ENCODE data around the gene FBXW5.

FBXW5 gene

DNA sequence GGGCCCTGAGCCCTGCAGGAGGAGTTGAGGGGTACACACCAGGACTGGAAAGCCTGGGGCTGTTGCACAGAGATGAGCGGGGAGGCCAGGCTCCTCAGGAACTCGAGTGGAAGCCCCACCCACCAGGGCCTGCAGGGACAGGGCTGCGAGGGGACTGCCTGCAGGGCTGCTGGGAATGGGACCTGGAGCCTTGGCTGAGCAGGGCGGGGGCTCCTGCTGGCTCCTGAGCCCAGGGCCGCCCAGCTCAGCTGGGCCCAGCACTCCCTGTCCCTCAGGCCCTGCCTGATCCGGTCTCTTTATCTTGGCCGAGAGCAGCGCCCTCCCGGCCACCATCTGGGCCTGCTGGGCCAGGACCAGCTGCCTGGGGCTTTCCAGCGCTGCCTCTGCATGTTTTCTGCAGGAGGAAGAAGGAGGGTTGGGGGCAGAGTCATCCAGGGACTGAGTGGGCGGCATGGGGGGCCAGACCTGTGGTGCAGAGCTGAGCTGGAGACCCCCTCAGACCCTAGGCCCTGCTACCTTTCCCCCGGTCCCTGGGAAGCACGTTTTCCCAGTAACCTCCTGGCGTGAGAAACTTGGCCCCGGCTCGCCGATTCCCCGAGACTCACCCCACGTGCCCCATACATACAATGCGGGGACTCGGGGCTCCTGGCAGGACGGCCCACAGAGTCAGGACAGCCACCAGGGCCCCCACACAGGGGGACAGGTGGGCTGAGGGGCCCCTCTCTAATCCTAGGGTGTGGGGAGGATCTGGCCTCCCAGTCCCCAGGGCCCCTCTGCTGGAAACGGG lies 16.9 kb upstream of the FBXW5 start:
- no peak for DNase-seq (ENCODE audit: low spot score)

DNA sequence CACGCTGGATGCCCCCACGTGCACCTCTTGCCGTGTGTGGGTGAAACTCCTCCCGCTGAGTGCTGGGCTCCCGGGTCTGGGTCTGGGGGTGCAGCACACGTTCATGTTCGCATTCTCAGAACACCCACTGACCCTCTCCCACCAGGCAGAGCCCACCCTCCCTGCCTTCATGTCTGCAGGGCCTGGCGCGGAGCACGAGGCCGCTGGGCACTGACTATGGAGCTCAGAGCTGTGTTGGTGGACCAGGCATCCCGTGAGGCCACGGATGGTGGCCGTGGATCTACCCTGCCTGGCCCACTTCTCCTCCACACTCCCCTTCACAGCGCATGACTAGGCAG lies 16.4 kb upstream of the FBXW5 start:
- no peak for DNase-seq (ENCODE audit: low spot score)

DNA sequence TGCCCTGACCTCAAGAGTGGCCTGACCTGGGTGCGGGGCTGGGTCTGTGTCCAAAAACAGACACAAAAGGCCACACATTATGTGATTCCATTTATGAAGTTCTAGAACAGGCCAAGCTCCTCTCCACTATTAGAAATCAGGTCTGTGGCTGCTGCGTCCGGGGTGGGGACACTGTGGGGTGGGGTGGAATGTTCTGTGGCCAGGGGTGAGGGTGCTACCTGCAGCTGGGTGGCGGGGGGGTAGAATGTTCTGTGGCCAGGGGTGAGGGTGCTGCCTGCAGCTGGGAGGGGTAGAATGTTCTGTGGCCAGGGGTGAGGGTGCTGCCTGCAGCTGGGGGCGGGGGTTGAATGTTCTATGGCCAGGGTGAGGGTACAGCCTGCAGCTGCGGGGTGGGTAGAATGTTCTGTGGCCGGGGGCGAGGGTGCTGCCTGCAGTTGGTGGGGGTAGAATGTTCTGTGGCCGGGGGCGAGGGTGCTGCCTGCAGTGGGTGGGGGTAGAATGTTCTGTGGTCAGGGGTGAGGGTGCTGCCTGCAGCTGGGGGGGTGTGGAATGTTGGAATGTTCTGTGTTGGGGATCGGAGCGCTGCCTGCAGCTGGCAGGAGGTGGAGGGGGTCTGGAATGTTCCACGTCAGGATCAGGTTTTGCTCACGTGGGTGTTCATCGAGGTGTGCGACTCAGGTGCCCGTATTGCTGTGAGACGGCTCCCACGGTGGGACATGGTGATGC lies 15.8 kb upstream of the FBXW5 start:
- DNase-seq (ENCODE audit: low spot score) = no peak

DNA sequence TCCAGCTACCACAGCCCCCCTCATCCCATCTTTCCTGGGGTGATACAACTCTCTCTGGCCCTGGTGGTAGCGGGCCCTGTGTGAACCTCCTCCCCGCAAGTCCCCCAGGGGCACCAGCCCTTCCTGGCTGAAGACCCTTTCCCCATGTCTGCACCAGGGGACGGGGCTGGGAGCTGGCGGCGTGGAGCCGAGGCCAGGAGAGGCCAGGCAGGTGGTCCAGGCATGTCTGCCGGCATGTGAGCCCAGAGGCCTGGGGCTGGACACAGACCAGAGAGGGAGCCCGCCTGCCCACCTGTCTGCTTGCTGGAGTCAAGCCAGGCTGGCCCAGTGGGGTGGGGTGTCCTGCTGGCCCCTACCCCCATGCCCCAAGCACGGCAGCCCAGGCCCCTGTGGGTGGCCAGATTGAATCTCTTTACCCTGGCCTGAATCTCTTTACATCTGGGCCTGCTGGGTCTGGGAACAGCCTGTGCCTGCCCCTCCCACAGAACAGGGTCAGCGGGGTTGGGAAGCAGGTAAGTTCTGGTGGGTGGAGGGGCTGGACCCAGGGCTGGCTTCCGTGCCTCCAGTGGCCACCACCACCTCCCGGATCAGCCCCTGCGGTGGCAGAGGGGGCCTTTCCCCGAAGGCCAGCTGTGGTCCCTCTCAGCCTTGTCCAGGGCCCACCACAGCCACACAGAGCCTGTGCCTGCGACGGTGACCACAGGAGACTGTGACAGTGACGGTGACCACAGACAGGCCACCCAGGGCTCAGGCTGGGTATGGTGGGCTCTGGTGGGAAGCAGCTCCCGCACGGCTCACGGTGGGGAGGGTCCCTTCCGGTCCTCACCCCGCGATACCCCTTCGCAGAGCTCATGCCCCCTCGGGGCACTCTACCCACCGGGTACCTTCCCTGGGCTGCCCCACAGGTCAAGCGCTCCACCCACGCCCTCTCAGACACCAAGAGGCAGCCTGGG lies 14.6 kb upstream of the FBXW5 start:
- DNase-seq (ENCODE audit: low spot score) = no peak

DNA sequence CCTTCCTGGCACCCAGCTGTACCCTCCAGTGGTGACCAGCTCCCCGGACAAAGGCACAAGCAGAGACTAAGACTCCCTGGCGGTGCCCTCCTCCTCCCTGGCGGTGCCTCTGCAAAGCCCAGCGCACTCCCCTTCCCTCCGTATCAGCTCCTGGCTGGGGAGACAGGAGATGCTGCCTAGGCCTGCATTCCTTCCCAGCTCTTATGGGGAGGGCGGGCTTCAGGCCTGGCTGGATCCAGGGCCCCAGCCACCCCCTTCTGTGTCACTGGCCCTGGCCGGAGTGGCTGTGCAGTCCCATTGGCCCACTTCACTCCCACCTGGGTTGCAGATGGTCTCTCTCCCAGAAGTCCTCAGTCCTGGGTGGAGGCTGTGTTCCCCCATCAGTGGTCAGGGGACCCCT lies 13.9 kb upstream of the FBXW5 start:
- no peak for DNase-seq (ENCODE audit: low spot score)

DNA sequence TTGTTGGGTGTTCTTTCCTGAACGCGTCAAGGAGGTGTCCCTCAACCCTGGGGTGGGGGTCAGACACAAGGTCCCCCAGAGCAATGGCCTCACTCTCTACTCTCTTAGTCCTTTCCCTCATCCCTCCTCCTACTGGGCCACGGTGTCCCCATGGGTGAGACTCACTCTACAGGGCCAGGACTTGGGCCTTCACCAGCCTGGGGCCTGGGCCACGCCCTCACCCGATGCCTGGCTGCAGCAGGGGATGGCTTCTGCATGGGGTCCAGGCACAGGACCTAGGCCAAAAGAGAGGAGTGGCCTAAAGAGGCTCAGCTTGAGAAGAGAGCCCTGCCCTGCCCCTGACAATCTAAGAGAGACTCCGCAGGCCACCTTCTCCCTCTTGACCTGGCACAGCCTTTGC lies 13.4 kb upstream of the FBXW5 start:
- no peak for DNase-seq (ENCODE audit: low spot score)

DNA sequence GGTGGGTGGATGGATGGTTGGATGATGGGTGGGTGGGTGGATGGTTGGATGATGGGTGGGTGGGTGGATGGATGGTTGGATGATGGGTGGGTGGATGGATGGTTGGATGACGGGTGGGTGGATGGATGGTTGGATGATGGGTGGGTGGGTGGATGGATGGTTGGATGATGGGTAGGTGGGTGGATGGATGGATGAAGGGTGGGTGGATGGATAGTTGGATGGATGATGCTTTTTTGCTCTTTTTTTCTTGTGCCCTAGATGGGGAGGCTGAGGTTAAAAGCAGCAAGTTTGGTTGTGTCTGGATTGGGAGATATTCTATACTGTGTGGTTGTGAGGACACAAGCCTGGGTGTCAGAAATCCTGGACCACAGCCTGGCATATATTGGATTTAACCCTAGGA lies 12.9 kb upstream of the FBXW5 start:
- no peak for DNase-seq (ENCODE audit: low spot score)

DNA sequence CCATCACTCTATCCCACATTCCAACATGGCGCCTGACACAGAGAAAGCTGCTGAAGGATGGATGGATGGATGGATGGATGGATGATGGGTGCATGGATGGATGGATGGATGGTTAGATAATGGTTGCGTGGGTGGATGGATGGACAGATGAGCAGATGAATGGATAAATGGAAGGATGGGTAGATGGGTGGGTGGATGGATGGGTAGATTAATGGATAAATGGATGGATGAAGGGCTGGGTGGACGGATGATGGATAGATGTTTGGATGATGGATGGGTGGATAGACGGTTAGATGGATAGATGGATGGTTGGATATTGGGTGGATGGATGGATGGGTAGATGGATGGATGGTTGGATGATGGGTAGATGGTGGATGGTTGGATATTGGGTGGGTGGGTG lies 12.1 kb upstream of the FBXW5 start:
- no peak for DNase-seq (ENCODE audit: low spot score)

DNA sequence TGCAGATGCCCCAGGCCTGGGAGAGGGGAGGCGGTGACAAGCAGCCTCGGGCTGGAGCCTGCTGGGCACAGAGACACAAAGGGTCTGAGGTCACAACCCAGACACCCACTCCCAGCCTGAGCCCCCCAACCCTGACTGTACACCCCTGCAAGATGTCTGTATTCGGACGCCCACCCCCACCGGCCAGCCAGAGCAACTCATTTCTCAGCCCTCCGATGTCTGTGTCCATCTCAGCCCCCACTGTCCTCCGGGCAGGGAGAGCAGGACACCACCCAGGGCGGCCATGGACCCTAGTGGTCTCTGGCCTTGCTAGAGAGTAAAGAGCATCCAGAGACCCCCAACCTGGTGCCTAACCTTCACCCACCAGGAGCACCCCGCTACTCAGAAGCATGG lies 11.4 kb upstream of the FBXW5 start:
- DNase-seq (ENCODE audit: low spot score) = no peak

DNA sequence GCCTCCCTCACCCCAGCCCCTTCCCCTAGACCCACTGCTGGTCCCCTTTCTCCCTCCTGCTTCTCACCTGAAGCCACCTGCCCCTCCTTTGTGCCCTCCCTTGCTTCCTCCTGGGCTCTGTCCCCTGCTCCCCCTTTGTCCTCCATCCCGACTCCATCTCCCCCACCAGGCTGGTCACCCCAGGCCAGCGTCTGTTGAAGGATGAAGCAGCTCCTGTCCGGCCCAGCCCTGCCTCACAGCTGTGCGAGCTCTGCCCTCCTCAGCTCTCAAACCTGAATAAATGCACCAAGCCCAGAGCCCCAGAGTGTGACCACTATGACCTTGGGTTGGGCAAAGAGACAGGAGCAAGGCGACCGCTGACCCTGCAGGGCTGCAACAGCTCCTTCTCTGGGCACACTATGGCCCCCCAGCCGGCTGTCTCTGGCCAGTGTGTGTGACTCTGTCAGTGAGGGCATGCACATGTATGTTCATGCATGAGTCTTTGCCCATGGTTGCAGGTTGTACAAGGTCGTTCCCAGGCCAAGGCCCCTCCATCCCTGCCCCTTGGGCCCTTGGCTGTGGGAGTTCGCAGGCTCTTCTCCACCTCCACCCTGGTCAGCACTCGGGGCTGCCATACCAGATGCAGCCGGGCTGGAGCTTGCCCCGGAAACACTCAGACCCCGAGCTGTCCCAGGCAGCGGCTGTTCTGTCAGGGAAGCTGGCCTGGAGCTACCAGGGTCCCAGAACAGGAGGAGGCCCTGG lies 10.8 kb upstream of the FBXW5 start:
- DNase-seq (ENCODE audit: low spot score) = no peak

DNA sequence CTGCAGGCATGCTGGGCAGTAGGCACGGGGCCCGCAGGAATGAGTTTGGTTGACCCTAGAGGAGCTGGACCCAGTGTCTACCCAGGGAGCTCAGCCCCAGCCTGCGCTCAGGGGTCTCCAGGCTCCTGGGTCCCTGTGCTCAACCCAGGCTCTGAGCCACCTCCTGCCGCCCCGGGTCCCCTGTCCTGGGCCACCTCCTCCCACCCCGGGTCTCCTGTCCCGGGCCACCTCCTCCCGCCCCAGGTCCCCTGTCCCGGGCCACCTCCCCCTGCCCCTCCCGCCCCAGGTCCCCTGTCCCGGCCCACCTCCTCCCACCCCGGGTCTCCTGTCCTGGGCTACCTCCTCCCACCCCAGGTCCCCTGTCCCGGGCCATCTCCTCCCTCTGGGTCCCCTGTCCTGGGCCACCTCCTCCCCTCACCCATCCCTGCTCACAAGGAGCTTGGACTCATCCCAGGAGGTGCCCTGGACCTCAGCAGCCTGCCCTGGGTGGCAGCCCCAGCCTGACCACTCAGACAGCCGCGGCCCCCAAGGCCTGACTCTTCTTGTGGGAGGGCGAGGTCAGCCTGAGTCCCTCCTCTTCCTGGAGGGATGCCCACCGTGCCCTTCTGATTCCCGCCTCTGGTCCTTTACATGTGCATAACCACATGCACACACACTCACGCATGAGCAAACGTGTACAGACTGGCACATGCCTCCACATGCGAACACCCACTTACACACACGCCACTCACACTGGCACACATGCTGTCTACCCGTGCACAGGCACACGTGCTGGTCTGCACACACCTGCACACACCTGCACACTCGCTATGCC lies 9.9 kb upstream of the FBXW5 start:
- DNase-seq (ENCODE audit: low spot score) = no peak

DNA sequence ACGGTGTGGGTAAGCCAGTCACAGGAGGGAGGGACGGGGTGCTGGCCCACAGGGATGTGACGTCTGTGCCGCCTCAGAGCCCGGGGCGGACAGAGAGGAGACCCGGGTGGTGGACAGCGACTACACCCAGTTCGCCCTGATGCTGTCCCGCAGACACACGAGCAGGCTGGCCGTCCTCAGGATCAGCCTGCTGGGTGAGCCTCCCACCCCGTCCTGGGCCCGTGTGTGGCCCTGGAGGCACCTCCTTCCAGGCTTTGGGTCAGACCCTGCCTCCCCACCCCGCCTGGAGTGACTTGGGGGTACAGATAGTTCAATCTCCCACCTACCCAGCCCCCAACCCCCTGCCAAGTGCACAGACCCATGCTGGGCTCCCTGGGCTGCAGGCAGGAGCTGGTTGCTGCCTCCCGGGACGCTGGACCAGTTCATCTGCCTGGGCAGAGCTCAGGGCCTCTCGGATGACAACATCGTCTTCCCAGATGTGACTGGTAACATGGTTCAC lies 9.3 kb upstream of the FBXW5 start:
- no peak for DNase-seq (ENCODE audit: low spot score)

DNA sequence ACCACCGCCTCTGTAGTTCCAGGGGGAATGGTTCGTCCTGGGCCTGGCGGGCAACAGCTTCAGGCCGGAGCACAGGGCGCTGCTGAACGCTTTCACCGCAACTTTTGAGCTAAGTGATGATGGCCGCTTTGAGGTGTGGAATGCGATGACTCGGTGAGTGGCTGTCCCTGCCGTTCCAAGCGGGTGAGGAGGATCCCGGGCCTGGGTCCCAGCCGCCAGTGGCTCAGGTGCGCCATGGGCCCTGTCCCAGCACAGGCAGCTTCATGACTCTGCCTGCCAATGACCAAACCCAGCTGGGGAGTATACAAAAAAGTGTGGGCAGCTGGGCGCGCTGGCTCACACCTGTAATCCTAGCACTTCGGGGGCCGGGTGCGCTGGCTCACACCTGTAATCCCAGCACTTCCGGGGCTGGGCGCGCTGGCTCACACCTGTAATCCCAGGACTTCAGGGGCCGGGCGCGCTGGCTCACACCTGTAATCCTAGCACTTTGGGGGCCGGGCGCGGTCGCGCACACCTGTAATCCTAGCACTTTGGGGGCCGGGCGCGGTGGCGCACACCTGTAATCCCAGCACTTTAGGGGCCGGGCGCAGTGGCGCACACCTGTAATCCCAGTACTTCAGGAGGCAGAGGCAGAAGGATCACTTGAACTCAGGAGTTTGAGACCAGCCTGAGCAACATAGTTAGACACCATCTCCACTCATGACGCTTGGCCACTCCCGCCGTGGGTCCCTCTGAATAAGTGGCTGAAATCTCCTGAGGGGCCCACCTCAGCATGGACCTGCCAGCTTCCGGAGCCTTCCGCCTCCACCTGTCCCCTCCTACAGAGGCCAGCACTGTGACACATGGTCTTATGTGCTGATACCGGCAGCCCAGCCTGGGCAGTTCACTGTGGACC lies 8.6 kb upstream of the FBXW5 start:
- no peak for DNase-seq (ENCODE audit: low spot score)

DNA sequence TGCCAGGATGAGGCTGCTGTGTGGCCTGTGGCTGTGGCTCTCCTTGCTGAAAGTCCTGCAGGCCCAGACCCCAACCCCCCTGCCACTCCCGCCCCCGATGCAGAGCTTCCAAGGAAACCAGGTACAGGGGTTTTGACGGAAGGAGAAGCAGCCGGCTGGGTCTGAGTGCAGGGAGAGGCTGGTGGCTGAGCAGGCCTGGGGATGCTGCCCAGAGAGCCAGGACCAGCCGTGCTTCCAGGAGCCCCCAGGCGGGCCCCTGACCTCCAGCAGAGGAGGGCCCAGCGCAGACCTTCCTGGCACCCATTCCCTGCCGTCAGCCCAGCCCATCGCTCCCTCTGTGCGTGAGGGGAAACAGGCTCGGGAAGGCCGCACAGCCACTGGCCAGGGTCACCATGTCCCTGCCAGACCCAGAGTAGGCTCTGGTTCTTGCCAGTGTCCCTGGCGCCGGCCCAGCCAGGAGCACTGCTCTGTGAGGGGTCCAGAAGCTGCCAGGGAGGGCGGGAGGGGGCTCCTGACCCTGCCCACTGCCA lies 7.8 kb upstream of the FBXW5 start:
- no peak for DNase-seq (ENCODE audit: low spot score)

DNA sequence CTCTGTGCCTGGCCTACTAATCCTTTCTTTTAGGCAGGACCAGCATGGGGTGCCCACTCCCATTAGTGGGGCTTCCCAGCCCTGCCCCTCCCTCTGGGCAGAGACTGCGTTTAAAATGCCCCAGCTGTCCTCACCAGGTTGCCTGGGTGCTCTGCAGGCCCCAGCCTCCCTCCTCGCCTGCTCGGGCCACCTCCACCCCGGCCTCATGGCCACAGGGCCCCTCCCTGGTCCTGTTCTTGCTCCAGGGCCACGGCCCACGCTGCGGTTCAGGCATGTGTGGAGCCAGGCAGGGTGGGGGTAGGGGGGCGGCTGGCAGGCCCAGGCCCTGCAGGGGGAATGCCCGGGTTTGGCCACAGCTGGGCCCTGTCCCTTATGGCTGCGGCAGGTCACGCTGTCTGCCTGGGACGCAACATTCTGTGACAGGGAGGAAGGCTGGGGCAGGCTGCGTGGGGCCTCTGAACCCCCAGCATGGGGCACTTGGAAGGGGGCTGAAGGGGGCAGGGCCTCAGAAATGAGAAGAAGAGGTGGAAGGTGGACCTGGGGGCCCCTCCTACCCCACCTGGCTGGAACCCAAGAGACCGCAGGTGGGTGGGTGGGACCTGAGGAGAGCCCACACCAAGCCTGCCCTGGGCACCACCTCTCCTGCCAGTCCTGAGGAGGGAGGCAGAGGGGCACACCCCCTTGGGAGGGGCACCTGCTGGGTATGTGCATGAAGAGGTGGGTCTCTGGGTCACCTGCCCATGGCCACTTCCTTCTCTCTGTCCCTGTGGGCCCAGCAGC lies 7.2 kb upstream of the FBXW5 start, which contains the start of gene LCN12:
LCN12 (plus strand) TSS at position 733 of the 780 bp plus-strand sequence. CDS start 55 bp downstream, outside the sequence.
- DNase-seq (ENCODE audit: low spot score) = no peak

DNA sequence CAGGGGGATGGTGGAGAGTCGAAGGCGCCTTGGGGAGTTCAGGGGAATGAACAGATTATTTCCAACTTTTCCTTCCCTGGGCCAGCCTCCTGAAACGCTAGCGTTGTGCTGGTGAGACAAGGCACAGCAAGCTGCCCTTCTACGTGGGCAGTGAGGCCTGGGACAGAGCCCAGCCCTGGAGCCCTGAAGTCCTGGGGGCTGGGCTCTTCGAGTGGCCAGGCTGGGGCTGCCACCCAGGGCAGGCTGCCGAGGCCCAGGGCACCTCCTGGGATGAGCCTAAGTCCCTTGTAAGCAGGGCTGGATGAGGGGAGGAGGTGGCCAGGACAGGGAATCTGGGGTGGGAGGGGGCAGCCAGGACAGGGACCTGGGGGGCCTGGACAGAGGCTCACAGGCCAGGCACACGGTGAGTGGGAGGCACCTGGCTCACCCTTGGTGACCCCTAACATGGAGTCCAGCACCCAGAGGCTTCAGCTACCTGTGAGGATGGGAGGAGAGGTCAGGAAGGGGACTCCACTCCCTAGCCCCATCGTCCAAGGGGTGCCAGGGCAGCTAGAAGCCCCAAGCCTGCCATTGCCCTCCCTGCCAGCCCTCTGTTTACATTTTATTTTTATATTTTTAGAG lies 6.2 kb upstream of the FBXW5 start:
- DNase-seq (ENCODE audit: low spot score) = no peak

DNA sequence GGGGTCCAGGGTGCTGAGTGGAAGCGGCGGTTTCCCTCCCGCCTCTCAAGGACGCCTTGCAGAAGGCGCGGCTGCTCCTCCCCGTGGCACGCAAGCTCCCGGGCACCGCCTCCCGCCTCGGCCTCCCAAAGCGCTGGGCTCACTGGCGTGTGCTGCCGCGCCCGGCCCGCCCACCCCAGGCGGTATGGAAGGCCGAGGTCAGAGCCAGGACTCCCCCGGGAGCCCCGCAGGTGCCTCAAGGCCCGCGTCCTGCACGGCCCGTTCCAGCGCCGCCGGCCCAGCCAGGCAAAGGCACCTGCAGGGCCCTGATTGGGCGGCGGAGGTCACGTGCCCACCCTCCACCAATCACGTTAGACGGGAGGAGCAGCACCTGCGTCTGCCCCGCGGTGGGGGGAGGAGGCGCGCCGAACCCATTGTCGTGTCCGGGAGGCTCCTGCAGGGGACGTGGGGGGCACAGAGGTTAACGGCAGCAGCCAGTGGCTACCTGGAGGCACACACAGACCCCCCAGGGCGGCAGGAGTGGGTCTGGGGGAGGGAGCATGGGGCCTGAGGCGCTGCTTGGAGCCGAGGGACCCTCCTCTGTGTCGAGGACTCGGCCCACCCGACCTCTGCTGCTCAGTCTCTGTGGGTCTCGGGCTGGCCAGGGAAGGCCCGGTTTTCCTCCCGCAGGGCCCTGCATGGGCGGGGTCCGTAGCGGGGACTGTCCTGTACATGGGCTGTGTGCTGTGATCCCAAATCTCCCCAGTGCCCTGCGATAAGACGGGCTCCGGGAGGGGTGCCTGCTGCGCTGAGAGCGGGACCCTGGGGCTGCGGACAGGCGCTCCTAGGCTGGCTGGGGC lies 5.5 kb upstream of the FBXW5 start:
- DNase-seq (ENCODE audit: low spot score) = peak; percentile 99

All from AG08395 (cell line).